Renal pelvis (tissue), 4 donors: ENCODE measurements around the gene PTPRN2. TPM values are rescaled to one million over a fixed set of nuclear protein-coding genes. Genes with fewer than 3 reads are reported as not detected.
"Not testable (repeated sequence)": the region's sequence is repeated elsewhere in the genome, so short reads cannot be mapped to it uniquely, and the experiment has no call there.

Experiments
- DNase-seq: peaks from one replicate; pipeline ENCODE4 v3.0.0-alpha.2; 2013
- polyA plus RNA-seq, 3 donors: library from polyadenylated mRNA; unstranded; fragments of 120-200 nt; gene quantifications; one replicate each; pipeline ENCODE4 v1.2.1, GENCODE V29; 2013; ENCODE audit not compliant: insufficient read length in 3 of 3

Gene PTPRN2
- polyA plus RNA-seq, 3 donors, result 6.6 to 7.5 (median 7.4) TPM

DNA sequence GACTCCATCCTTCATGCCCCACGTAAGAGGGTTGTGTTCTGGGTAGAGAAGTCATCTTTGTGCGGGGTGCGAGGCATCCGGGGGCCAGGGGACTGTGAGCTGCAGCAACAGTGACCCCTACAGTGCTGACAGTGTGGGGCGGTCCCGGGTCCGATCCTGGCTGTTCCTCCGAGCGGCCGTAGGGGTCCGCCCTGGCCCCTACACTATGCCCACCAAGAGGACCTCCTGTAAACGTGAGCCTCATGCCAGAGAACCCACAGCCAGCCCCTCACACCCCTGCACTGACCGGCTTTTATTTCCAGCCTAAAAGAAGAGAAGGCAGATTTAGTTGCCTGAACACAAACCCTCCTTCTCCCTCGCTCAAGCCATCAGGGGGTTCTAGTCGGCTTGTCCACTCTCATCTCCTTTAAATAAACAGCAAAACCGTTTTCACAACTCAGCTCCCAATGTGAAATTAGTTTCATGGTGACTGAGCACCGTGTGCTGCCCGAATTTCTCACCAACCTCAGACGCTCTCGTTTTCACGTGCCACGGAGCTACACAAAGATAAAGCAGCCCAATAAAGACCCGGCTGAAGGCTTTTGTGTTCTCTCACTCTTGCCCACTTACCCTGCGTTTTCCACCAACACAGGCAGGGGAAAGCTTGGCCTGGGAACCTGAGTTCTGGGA lies 588.6 kb downstream of the PTPRN2 start:
- no peak for DNase-seq

DNA sequence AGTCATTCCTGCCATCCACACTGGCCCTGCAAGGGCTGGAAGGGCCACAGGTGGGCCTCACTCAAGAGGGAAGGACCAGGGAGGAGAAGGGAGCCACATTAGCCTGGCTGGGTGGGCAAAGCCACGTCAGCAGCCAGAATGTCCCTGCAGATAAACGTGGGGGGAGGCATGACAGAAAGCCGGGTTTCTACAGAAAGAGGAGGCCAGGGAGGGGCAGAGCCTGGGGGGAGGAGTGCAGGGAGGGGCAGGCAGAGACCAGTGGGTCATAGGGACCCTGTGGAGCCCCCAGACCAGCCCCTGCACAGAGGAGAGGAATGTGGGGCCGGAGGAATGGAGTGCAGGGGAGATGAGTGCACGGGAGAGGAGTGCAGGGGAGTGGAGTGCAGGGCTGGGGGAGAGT lies 590.2 kb downstream of the PTPRN2 start:
- no peak for DNase-seq

DNA sequence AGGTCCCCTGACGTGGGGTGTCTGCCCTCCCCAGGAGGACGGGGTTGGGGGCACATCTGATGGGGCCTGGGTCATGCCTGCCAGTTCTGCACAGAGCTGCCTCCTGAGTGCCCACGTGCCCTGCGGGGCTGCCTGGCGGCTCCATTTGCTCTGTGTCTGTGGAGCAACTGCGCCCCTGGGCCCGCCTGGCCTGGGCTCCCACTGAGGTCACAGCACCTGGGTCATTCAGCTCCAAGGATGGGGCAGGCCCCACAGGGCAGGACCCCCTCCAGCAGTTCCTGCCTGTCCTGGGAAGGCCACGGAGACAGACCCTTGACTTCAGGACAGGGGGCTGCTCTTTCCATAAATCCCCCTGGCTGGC lies 590.6 kb downstream of the PTPRN2 start:
- DNase-seq, result no peak

DNA sequence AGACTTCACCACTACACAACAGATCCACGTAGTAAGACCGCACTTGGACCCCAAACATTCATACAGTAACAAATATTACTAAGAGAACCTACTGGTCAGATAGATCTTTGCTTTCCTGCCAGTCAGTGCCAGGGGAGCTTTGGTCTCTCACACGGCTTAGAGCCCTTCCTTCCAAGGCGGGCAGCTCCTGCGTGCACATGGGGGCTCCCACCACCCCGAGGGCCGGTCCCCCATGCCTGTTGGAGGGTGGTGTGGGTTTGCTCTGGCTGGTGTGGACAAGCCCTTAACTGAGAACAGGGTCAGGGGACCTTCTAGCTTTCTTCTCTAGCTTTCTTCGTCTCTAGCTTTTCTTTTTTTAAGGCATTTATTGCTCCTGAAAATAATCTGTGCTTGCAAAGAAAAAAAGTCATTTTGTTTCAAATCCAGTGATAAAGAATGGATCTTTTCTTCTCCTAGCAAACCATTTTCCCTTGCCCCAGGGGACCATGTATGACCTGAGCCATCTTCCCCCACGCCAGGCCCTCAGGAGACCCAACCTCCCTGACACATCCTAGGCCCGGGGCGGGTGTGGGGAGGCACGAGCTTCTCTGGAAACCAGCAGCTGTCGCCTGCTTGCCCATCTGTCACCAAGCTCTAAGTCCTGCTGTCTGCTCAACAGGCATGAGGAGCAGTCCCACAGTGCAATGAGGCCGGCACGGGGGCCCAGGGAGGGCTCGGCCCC lies 591.1 kb downstream of the PTPRN2 start:
- DNase-seq, result no peak

DNA sequence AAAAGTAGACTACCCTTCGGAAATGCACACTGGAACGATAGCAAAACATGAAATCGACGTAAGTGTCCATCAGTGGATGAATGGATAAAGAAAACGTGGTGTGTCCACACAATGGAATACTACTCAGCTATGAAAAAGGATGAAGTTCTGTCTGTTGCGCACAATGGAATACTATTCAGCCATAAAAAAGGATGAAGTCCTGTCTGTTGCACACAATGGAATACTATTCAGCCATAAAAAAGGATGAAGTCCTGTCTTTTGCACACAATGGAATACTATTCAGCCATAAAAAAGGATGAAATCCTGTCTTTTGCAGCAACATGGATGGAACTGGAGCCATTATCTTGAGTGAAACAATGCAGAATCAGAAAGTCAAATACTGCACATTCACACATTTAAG lies 591.8 kb downstream of the PTPRN2 start:
- DNase-seq, result no peak

DNA sequence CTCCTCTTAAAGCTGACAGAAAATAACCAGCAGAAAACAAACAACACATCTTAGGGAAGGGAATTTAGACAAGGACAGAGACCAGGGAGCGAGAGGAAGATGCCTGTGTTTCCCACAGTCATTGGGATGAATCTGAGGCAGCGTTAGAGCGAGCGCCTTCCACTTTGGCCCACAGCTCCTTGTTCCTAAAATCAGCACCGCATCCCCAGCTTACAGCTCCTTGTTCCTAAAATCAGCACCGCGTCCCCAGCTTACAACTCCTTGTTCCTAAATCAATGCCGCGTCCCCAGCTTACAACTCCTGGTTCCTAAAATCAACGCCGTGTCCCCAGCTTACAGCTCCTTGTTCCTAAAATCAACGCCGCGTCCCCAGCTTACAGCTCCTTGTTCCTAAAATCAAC lies 593.3 kb downstream of the PTPRN2 start:
- no peak for DNase-seq

DNA sequence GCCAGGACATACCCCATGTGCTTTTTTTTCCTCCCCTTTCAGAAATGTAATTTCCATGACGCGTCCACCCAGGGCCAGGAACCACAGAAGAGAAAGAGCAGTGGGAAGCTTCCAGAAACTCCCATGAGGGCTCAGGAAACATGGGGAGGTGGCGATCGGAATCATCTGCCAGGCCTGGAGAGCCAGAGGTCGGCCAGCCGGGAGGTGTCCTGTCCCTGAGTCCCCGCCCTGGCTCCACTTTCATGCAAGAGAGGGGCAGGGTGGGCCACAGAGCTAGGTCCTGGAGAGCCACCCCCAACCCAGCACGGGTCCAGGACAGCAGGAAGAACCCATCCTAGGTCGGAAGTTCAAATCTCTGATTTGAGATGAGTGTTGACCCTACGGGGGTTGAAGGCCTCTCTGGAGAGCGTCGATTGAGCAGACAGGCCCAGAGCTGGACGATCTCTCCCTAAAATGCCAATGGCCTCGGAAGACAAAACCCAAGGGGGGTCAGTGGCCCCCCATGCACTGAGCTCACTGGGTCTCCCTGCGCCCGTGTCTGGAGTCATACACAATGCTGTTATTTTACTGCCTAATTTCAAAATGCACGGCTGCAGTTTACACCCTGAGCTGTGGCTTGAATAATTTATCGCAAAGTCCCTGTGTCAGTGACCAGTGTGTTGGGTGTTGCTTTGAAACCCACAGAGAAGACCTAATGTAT lies 594.1 kb downstream of the PTPRN2 start:
- no peak for DNase-seq

DNA sequence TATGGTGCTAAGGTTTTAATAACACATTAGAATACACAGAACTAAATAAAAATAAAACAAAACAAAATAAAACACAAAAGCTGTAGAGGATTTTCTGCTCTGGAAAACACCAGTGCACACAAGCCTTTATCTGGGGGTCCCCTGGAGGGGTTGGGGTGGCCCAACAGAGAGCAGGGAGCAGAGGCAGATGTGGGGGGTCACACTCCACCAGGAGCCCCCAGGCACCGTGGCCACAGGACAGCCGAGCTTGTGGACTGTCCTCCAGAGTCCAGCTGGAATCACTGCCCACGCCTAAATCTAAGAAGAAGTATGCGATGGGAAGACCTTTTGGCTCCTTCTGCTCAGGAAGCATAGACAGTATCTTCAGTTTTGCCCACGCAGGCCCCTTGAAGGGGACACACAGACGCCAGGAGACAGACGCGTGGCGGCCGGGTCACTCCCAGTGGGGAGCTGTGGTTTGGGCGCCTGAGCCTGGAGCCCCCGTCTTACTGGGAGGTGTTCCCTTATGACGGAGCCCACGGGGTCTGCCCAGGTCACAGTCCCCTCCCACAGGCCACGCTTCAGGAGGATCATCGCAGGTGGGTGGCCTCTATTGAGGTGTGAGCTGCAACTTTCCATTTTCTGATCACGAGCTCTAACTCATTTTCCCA lies 595.0 kb downstream of the PTPRN2 start:
- no peak for DNase-seq

DNA sequence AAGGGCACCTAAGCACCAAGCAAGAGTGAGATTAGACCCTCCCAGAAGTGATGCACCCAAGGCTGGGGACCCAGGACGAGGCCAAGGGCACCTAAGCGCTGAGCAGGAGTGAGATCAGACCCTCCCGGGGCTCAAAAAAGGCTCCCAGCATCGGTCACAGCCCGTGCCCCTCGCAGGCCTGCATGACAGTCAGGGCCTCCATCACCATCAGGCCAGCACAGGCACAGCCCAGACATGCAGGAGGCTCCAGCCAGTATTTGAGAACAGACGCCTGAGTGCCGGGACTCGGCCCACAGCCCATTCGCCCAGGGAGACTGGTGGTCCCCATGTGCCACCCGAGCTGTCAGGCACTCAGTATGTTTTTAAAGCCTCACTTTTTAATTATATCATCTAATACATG lies 595.9 kb downstream of the PTPRN2 start:
- DNase-seq, result no peak

DNA sequence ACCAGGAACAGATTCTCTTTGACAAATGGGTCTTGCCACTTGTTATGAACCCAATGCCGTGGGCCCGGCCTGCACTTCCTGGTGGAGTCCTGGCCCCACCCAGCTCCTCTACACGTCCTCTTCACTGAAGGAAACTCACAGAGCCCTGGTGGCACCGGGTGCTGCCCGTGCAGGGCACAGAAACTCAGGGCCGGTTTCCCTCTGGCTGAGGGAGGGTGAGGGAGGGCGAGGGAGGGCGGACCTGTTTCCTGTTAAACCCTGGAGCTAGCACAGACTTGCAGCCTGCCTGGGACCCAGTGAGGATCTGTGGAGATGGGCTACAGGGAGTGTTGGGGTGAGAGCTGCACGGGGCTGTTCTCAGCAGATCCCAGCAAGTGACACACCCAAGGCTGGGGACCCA lies 596.3 kb downstream of the PTPRN2 start:
- DNase-seq, result no peak

DNA sequence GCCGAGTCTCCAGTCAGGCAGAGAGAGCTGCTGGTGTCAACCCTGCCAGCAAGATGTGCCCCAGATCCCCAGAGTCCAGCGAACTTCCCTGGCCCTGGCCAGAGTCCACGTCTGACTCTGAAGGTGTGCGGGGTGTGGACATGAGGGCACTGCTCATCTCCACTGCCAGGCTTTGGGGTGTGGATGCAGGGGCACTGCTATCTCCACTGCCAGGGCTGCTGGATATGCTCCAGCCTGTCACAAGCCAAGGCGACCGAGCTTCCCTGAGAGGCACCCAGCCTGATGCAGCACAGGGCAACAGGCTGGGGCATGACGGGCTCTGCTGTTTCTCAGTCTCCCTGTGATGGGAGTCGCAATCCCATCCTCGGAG lies 596.8 kb downstream of the PTPRN2 start:
- DNase-seq, result no peak

DNA sequence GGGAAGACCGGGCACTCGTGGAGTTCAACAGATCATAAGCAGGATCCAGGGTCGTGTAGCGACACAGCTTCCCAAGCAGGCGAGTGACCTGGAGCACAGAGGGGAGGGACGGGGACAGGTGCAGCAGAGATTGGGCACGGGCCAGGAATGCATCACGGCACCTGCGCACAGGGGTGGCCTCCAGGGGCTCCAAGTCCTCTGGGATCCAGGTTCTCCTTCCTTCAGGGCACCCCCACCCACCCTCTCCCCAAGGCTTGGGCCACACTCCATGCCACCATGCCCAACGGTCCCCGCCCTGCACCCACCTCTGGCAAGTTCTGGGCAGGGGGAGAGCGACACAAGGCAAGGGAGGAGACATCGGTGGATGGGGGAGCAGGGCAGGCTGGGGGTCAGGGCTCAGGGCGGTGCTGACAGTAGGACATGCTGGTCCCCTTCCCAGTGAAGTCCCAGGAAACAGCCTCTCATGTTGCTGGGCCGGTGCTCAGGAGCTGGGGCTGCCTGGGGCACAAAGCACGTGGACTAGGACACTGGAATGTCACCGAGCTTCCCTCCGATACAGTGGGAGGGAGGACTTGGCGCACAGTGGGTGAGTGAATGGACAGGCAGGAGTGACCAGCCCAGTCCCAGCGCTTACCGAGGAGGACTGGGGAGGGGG lies 597.3 kb downstream of the PTPRN2 start:
- no peak for DNase-seq

DNA sequence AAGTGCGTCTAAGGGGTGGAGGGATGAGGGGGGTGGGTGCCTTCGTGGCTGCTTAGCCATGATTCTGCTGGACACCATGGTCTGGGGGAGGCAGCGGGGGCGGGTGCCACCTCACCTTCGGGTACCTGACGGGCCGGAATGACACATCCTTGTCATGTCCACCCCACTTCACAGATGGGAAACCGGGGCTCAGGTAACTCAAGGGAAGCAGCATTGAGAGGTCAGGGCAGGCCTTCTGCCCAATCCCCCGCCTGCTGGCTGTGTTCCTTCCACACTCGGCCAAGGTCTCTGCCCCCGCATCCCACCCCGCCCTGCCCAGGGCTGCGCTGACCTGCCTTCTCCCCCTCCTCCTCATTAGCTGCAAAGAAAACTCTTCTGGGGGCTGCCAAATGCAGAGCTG lies 598.0 kb downstream of the PTPRN2 start:
- no peak for DNase-seq

DNA sequence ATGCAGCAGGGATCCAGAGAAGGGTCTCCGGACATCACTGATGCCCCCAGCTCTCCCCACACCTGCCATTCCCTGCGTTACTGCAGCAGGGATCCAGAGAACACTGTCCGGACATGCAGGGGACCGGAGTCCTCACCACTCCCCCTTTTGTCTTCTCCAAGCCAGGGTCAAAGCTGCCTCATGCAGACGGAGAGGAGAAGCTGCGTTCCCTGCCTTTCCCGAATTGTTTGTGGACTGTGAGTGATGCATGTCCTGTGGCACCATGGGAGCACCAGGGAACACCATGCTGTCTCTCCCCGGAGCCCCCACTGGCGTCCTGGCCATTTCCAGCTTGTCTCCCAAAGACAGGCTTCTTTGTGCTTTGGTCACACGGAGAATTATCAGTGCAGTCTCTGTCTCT lies 599.7 kb downstream of the PTPRN2 start:
- DNase-seq, result no peak

DNA sequence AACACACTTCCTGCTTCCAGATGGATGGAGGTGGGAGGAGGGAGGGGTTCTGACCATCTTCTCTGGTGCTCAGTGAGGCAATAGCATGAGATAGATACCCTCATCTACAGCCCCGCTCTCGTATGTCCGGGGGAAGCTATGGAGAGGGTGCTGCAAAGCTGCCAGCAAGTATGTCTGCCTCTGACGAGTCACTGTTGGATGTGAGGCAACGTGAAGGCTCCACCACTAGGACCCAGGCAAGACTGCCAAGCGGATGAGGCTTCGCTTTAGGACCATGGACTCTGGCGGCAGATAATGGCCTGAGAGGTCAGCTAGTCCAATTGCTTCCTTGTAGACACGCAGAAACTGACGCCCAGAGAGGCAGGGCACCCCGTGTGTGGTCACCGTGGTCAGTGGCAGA lies 601.6 kb downstream of the PTPRN2 start:
- no peak for DNase-seq

DNA sequence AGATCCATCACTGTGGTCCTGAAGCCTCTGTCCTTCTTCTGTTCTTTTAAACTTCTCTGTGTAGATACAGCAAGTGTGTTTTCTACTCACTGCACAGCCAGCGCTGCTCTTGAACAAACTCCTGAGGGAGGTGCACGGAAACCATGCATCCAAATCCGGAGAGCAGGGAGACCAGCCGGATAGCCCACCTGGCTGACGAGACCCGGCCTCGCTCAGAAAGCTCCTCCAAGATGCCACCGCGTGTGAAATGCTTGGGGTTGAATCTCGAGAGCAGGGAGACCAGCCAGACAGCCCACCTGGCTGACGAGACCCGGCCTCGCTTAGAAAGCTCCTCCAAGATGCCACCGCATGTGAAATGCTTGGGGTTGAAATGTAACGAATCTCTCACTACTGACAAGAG lies 602.0 kb downstream of the PTPRN2 start:
- DNase-seq, result no peak

DNA sequence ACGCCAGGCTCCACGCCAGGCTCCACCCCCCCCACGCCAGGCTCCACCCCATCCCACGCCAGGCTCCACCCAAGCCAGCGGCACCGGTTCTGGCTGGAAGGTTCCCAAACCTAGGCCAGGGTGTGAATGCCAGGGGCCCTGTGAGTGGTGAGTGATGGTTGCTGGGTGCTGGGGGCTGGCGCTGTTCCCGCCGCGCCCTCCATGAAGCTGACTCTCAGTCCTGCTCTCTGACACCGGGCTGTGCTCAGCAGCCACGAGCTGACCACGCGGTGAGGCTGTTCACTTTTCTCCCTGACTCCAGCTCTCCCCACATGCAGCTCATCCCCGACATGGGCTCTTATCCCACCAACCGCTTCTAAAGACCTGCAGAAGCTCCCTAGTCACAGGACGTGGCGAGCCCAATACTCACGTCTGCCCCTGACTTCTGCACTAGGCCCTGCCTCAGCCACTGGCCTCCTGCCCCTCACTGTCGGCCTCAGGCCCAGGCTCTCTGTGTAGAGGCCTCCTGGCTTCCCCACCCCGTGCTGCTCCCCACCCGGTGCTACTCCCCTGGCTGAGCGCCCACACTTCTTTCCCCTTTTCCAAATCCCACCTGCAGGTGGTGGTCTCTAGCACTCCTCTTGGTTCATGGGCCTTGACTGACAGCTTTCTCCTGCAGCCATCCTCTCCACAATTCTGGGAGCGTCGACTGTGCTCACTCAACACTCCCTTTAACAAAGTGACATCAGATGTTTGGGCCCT lies 603.0 kb downstream of the PTPRN2 start:
- no peak for DNase-seq

DNA sequence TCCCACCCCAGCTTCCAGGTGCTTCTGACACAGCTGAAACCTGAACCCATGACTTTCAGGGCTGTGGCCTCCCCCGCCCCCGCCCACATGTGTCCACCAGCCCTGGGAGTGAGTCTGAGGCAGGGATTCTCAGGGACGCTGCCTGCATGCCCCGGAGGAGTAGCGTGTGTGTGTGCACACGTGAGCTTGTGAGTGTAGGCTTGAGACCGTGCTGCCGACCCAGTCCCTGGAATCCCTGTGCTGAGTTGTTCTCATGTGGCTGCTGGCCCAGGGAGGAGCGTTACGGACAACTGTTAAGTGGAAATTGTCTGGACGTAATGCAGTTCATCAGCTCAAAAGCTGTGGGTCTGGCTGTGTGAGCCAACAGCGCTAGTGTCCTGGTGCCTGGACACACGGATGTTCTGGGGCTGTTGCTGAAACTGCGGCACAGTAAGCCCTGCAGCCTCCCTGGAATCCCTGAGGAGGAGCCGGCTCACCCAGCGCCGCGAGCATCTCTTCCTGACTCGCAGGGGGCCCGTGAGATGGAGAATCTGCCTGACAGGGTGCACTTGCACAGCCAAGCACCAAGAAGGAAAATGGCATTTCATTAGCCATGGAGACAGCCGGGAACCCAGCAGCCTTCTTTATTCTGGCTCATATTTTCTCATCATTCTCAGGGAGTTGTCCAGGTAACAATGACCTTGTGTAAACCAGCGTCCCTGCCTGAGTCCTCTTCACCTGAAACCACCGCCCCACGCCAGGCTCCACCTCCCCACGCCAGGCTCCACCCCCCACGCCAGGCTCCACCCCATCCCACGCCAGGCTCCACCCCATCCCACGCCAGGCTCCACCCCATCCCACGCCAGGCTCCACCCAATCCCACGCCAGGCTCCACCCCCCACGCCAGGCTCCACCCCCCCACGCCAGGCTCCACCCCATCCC lies 603.9 kb downstream of the PTPRN2 start:
- DNase-seq, result no peak

DNA sequence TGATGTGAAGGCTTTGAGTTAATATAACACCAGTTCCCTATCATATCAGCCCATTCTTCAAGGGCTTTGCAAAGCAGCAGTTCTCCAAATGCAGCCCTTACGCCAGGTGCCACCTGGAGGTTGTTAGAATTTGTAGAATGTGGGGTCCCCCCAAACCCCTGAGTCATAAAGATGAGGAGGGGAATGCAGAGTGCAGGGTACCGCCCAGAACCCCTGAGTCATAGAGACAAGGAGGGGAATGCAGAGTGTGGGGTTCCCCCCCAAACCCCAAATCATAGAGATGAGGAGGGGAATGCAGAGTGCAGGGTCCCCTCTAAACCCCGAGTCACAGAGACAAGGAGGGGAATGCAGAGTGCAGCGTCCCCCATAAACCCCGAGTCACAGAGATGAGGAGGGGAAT lies 605.8 kb downstream of the PTPRN2 start:
- DNase-seq, result no peak

DNA sequence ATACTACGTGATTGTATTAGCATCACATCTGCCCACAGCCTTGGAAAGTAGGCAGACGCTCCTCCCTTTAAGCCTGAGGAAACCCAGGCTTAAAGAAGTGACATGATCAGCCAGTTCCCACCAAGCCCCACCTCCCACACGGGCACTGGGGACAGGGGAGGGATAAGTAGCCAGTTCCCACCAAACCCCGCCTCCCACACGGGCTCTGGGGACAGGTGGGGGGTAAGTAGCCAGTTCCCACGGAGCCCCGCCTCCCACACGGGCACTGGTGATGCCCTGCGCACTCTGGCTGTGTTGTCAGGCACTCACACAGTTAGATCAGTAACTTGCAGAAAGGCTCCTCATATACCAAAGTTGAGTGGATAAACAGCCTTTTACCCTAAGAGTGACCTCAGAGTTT lies 606.8 kb downstream of the PTPRN2 start:
- DNase-seq, result no peak

DNA sequence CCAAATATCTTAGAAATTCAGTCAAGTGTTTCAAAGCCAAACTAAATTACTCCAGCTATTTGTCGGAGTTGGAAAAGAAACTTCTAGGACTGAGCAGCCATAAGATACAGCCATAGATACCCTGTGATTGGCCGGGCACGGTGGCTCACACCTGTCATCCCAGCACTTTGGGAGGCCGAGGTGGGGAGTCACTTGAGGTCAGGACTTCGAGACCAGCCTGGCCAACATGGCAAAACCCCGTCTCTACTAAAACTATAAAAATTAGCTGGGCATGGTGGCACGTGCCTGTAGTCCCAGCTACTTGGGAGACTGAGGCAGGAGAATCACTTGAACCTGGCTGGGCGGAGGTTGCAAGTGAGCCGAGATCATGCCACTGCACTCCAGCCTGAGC lies 607.3 kb downstream of the PTPRN2 start:
- not testable (repeated sequence) for DNase-seq
